Parathyroid adenoma (tissue), 2 donors: ENCODE measurements around the gene DUSP1.

Experiments used
- H2AFZ ChIP-seq: fragments of 300-600 bp; sonication (generic); one replicate; pipeline ENCODE4 v1.7.0; 2017; ENCODE audit warnings: antibody characterized with exemption, mild to moderate bottlenecking
- H3K27ac ChIP-seq: fragments of 300-600 bp; sonication (generic); one replicate; pipeline ENCODE4 v1.7.0; 2017
- H3K27me3 ChIP-seq: fragments of 300-600 bp; sonication (generic); one replicate; pipeline ENCODE4 v1.7.0; 2017; ENCODE audit warnings: low read length; ENCODE audit not compliant: control insufficient read depth, insufficient read depth
- H3K36me3 ChIP-seq: fragments of 300-600 bp; sonication (generic); one replicate; pipeline ENCODE4 v1.7.0; 2017; ENCODE audit warnings: low read length; ENCODE audit not compliant: control insufficient read depth, insufficient read depth
- H3K4me1 ChIP-seq: fragments of 300-600 bp; sonication (generic); one replicate; pipeline ENCODE4 v1.7.0; 2017; ENCODE audit warnings: control low read depth
- H3K4me2 ChIP-seq: fragments of 300-600 bp; sonication (generic); one replicate; pipeline ENCODE4 v1.7.0; 2017; ENCODE audit warnings: low read length
- H3K4me3 ChIP-seq: fragments of 300-600 bp; sonication (generic); one replicate; pipeline ENCODE4 v1.7.0; 2017; ENCODE audit warnings: low read depth, low read length
- H3K79me2 ChIP-seq: fragments of 300-600 bp; sonication (generic); one replicate; pipeline ENCODE4 v1.7.0; 2017; ENCODE audit warnings: control low read depth
- H3K9ac ChIP-seq: fragments of 300-600 bp; sonication (generic); one replicate; pipeline ENCODE4 v1.7.0; 2017; ENCODE audit warnings: mild to moderate bottlenecking
- H3K9me3 ChIP-seq: fragments of 300-600 bp; sonication (generic); one replicate; pipeline ENCODE4 v1.7.0; 2017; ENCODE audit warnings: low read length; ENCODE audit not compliant: control insufficient read depth
- CTCF ChIP-seq: fragments of 300-600 bp; sonication (generic); IDR thresholded peaks from one replicate; pipeline ENCODE4 v1.7.0; 2017; ENCODE audit warnings: antibody characterized with exemption, mild to moderate bottlenecking
- donor health status: primary hyperparathyroidism.

Gene DUSP1

GRCh38 chr5:172753101-172753500, 17.9 kb downstream of the DUSP1 start:
- TF ChIP-seq CTCF: no peak
- no peaks in the 10 kb centered on the region for H3K79me2 ChIP-seq
- no peak overlapping the region for H3K4me3 ChIP-seq
- H3K36me3 ChIP-seq: no peaks in the 10 kb centered on the region
- no peak overlapping the region for H3K9ac ChIP-seq
- H3K4me1 ChIP-seq: no peaks in the 10 kb centered on the region
- H3K27me3 ChIP-seq: no peaks in the 10 kb centered on the region
- H2AFZ ChIP-seq: no peak overlapping the region
- no peak overlapping the region for H3K27ac ChIP-seq
- no peak overlapping the region for H3K4me2 ChIP-seq
- no peaks in the 10 kb centered on the region for H3K9me3 ChIP-seq

- Histone ChIP-seq H3K4me1 (no peaks in the 10 kb centered on the region), H3K27me3 (no peaks in the 10 kb centered on the region), H3K27ac (no peak overlapping the region), H3K4me3 (no peak overlapping the region), H3K79me2 (no peaks in the 10 kb centered on the region), H3K4me2 (no peak overlapping the region), H3K9me3 (no peaks in the 10 kb centered on the region), H2AFZ (no peak overlapping the region), H3K36me3 (no peaks in the 10 kb centered on the region), H3K9ac (no peak overlapping the region)
- no peak for TF ChIP-seq CTCF
Observed at GRCh38 chr5:172751761-172752510, 19.1 kb downstream of the DUSP1 start.

GRCh38 chr5:172749881-172750633, 20.9 kb downstream of the DUSP1 start:
- Histone ChIP-seq H3K4me3 (no peak overlapping the region), H3K27ac (peak overlapping the region; percentile 48), H3K79me2 (no peaks in the 10 kb centered on the region), H2AFZ (no peak overlapping the region), H3K4me2 (no peak overlapping the region), H3K9me3 (no peaks in the 10 kb centered on the region), H3K36me3 (no peaks in the 10 kb centered on the region), H3K9ac (no peak overlapping the region), H3K4me1 (no peaks in the 10 kb centered on the region), H3K27me3 (no peaks in the 10 kb centered on the region)
- no peak for TF ChIP-seq CTCF

- Histone ChIP-seq H3K4me1 (no peaks in the 10 kb centered on the region), H3K4me2 (no peak overlapping the region), H3K36me3 (no peaks in the 10 kb centered on the region), H3K27me3 (no peaks in the 10 kb centered on the region), H3K9me3 (no peaks in the 10 kb centered on the region), H3K4me3 (no peak overlapping the region), H2AFZ (no peak overlapping the region), H3K79me2 (no peaks in the 10 kb centered on the region), H3K27ac (peak overlapping the region; percentile 48), H3K9ac (no peak overlapping the region)
- no peak for TF ChIP-seq CTCF
Observed at GRCh38 chr5:172749076-172749475, 21.9 kb downstream of the DUSP1 start.
